DMS 273 (cell line): ENCODE measurements around the gene ZNF496.
"Not testable (repeated sequence)": the region's sequence is repeated elsewhere in the genome, so short reads cannot be mapped to it uniquely, and the experiment has no call there.

Source experiments
- DNase-seq: peaks from one replicate; lab custom pipeline; 2025; ENCODE audit not compliant: unreplicated experiment; lab: John Stamatoyannopoulos, UW

Gene ZNF496

DNA sequence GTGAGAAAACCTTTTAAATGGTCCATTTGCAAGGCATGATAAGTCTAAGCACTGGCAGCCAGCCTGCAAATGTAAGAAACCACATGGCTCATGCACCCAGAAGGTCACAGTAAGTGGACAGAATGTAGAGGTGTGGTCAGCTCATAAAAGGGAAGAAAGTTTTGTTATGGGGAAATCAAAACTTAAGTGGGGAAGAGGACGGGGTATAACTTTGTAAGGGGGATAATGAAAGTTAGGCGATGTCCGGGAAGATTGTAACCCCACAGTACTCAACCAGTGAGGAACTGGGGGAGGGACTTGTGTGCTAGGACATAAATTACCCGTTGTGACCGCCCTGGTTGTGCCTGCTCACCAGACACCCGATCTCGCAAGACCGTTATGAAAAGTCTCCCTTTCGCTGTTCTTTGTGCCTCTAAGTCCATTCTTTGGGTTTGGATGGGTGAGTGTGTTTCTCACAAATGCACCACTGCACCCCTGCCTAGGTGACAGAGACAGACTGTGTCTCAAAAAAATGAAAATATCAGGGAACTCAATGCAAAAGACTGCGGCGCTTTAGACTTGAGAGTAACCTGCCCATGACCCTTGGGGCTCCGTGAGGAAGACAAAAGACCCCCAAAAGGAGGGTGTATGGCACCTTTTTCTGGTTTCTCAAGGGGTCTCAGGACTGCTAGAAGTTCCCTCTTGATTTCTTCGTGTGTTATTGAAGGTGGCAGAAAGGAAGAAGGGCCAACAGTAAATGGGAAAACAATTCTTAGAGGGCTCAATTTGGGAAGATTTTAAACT is 28.6 kb upstream of the ZNF496 start:
- DNase-seq: no peak

DNA sequence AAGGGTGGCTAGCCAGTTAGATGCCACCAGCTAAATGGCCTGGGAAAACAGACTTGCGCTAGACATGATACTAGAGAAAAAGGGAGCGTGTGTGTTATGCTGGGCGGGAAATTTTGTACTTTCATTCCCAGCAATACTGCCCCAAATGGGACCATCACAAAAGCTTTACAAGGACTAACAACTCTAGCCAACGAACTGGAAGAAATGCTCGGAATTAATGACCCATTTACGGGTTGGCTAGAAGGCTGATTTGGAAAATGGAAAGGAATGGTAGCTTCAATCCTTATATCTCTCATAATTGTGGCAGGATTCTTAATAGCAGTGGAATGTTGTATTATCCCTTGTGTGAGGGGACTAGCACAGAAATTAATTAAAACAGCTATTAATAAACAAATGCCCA is 27.9 kb upstream of the ZNF496 start:
- DNase-seq: no peak

DNA sequence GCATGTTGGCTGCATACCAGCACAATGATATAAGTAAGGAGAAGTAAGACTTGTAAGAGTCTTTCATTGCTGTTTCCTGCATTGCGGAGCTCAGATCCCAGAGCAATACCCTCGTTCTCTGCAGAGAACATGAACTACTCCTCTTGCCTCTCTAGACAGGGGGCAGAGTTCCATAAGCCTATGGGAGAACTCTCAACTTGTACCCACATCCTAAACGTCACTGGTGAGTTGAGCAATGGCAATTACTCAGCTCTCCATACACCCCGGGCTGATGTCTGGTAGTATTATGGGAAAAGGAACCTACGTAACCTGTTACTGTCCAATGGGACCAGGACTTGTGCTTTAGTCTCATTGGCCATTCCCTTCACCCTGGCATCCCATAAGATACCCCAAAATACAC is 27.3 kb upstream of the ZNF496 start:
- no peak for DNase-seq

DNA sequence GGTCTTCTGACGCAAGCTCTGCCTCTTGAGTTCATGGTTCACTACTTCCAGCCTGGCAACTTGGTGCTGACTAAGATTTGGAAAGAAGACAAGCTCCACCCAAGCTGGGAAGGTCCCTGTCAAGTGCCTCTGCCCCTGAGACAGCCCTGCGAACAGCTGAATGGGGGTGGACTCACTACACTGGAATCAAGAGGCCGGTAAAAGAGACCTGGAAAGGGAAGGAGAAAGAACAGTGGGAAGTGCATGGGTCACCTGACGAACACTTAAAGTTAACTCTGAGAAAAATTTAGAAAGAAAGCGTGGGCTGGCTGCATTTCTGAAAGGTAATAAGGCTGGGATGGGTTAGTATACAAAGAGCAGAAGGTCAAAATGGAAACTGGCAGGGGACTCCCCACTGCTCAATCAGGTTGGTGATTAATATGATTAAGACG is 26.1 kb upstream of the ZNF496 start:
- peak; percentile 20 for DNase-seq

DNA sequence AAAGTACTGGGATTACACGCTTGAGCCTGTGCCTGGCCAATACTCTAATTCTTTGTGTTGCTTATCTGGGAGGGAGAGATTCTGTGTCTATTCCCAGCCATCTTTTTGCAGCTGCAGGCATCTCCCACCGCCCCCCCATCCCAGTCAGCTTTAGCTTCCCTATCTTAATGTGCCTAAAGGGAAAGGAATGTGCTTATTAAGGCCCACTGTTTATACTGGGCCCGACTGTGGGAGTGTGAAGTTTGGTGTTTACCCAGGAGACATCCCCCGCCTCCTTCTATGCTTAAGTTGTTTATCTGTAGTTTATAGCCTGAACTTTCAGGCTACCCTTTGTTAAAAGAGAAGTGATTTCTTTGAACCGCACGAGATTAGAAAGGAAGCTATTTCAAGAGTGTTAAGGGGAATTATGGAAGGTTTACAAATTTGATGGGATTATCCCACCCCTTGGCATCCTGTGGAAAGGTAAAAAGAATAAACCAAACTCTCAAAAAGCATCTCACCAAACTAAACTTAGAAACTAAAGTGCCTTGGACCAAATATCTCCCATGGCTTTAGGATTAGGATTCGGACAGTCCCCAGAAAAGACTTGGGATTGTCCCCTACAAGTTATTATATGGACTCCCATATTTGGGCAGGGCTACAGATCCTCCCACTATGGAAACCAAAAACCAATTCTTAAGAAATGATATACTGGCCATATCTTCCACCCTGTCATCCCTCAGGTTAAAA is 25.5 kb upstream of the ZNF496 start:
- DNase-seq: no peak

DNA sequence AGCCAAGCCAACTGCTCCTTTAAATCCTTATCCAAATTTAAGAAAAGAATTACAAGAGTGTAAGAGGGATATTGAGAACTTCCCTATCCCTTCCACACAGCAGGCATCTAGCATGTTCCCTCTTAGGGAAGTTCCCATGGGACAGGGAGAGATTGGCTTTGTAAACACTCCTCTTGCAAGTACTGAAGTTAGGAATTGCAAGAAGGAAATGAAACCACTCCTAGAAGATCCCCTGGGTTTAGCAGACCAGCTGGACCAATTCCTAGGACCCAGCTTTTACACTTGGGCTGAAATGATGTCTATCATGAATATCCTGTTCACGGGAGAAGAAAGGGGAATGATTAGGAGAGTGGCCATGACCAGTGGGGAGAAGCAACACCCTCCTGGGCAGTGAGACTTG is 23.5 kb upstream of the ZNF496 start:
- not testable (repeated sequence) for DNase-seq

DNA sequence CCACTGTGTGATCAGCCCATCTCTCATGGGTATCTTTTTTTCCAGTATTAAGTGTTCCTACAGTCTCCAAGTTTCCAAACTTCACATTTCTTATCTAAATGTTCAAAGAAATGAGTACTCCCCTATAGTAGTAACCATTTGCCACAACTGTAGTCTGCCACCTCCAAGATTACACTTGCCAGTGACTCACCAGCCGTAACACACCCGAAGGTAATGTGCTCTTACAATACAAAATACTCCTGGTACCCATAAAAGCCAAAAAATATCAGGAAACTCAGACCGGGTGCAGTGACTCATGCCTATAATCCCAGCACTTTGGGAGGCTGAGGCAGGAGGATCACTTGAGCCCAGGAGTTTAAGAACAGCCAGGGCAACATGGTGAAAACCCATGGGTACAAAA is 20.5 kb upstream of the ZNF496 start:
- DNase-seq: no peak

DNA sequence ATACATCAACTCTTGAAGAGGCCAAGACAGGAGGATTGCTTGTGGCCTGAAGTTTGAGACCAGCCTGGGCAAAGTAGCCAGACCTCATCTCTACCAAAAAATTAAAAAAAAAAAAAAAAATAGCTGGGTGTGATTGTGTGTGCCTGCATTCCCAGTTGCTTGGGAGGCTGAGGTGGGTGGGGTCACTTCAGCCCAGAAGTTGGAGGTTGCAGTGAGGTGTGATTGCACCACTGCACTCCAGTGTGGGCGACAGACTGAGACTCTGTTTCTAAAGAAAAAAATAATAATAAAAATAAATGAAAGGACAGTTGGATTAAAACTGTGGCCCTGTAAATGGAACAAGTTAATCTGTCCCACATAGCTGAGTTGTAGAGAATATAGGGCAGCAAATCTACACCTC is 18.9 kb upstream of the ZNF496 start:
- DNase-seq: no peak

DNA sequence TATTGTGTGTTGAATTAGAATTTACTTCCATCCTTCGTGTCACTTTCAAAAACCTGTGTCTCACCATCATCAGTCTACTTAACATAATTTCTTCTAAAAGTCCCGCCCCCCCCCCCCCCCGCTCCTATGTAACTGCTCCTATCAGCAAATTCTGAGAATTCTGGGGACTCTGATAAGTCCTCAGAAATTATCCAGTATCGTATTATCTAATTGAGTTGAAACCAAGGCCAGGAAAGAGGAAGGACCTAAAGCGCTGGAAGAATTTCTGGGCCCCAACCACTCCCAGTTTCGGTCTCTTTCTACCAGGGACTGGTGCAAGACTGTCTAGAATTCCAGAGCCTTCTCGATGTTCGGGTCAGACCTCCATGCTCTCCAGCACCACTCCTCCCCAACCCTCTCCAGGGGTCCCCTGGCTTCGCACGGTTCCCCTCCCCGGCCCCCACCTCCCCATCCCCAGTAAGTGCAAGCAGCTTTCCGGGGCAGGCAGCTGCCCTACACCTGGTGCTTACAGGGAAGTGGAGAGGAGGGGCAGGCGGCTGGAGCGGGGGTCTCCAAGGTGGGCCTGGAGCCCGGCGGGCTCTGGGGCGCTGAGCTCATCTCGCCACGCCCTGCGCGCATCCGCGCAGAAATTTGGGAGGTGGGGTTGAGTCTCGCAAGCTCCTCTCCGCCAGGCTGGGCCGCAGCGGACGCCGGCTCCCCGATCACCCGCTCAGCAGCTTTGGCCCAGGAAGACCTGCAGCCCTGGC is 16.0 kb upstream of the ZNF496 start:
- DNase-seq: no peak

DNA sequence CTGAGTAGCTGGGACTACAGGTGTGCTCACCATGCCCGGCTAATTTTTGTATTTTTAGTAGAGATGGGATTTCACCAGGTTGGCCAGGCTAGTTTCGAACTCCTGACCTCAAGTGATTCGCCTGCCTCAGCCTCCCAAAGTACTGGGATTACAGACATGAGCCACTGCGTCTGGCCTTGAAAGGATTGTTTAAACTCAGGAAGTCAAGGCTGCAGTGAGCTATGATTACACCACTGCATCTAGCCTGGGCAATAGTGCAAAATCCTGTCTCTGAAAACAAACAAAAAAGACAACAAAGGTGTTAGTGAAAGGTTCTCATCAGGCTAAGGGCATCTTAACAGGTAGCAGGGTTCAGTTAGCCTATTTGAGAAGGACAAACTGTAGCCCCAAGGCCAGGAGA is 14.2 kb upstream of the ZNF496 start:
- DNase-seq: no peak

DNA sequence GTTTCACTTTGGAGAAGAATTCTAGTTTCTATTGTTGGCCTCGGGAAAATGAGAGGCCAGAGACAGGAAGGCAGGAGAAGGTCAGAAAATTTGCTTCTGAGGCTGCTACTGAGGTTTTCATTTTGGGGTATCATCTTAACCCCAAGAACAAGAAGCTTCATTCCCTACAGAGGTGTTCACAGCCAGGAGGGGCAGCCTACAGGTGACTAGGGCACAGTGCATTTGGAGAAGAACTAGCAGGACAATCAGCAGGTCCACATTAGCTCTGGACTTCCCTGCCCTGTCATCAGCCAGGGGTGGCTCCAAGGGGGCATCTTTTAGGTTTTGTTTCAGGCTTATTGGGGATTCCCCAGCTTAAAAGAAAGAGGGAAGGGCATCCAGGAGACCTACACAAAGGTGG is 12.1 kb upstream of the ZNF496 start:
- DNase-seq: no peak

DNA sequence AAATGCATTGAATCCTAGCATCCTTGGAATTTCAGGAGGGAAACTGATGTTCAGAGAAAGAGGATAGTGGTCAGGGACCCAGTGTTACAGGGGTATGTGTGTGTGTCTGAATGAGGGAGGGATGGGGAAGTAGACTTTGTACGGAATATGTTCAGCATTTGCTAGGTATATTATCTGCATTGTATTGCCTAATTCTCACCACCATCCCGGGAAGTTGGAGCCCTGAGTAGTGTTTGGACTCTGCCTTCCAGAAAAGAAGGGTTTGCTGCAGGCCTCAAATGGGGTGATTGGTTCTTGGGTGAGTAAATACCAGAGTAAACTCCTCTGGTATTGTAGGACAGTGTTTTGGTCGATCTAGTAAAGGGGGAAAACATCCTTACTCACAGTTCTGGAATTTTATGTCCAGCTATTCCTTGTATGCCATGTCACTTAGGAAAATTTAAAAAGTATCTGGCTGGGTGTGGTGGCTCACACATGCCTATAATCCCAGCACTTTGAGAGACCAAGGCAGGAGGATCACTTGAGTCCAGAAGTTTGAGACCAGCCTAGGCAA is 7.1 kb upstream of the ZNF496 start:
- no peak for DNase-seq

DNA sequence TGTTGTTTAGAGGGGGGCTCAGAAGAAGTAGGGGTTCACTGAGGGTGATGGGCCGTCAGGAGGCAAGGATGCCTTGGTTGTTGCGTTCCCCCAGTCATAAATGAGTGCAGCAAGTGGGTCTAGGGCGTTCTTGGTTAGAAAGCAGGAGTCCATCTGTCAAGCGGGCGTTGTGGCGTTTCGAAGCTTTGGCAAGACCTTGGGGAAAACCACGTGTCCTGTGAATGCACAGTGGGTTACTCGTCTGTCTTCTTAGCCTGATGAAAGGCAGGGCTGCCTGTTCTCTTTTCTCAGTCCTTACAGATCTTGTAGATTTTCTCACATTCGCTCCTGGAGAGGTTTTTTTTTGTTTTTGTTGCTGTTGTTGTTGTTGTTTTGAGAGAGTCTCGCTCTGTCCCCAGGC is 6.3 kb upstream of the ZNF496 start:
- peak; percentile 29 for DNase-seq

DNA sequence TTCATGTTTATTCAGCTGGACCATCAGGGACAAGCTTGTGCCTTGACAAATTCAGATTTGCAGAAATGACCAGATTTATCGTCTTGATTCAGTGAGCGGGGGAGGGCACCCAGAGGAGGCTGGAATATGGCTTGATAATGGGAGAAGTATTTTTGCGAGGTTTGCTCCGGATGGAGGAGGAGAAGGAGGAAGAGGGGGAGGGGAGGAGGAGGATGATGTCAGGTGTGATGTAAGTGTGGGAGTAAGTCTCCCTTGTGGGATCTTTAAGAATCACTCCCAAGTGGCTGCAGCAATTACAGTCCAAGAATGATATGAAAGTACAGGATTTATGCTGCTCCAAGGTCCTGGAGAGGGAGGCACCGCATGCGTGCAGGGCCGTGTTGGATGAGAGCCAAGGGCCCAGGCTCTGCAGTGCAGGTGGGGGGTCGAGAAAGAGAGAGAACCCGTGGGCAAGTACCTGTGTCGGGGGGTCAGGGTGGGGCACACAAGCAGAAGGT is 5.6 kb upstream of the ZNF496 start:
- no peak for DNase-seq

DNA sequence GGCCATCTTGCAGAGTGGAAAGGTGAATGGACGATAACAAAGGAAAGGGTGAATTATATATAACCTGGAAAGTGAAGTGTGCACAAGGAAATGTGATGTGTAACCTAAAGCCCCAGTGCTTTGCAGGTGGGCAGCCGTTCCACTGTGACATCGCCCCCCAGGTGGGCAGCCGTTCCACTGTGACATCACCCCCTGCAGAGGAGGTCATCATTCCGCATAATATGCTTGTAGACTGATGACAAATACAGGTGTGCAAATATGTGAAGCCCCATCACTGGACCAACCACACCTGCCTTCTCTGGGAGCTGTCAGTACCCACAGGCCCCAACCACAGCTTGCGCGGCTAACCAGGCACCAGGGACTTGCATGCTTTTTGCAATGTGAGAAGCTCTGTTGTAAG is 4.7 kb upstream of the ZNF496 start:
- no peak for DNase-seq

DNA sequence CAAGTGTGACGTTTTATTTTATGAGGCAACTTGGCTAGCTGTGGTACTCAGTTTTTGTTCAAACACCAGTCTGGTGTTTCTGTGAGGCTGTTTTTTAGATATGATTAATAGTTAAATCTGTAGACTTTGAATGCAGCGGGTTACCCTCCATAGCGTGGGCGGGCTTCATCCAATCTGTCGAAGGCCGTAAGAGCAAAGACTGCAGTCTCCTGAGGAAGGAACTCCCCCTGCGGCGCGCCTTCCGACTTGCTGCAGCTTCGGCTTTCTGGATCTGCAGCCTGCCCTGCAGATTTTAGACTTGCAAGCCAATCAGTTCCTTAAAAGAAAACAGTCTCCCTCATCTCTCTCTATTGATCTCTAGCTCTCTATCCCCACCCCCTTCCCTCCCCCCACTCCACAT is 4.2 kb upstream of the ZNF496 start:
- DNase-seq: no peak

DNA sequence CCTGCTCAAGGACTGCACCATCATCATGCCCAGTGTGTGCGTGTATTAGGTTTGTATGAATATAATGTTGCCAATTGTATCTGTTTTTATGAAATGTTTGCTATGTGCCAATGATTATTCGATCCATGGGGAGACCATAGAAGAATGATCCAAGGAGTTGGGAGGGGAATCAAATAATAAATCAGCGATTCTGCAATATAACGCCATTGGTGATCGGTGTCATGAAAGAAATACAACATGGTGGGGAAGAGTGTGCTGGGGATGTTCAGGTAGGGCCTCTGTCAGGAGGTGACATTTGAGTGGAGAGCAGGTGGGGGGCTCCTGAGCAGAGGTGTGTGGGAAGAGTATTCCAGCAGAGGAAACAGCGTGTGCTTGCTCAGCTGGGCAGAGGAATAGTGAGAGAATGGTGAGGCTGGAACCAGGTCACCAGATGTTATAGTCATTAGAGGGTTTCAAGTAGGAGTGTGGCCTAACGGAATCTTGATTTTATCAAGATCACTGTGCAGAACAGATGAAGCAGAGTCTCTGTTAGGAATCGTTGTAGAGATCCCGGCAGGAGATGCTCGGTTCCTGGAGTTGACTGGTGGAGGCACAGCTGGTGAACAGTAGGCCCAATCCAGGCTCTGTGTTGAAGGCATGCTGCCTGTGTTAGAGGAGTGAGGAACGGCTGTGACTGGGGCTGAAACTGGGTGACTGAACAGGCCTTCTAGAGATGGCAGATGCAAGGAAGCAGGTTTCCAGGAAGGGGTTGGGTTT is 2.9 kb upstream of the ZNF496 start:
- DNase-seq: peak; percentile 56

DNA sequence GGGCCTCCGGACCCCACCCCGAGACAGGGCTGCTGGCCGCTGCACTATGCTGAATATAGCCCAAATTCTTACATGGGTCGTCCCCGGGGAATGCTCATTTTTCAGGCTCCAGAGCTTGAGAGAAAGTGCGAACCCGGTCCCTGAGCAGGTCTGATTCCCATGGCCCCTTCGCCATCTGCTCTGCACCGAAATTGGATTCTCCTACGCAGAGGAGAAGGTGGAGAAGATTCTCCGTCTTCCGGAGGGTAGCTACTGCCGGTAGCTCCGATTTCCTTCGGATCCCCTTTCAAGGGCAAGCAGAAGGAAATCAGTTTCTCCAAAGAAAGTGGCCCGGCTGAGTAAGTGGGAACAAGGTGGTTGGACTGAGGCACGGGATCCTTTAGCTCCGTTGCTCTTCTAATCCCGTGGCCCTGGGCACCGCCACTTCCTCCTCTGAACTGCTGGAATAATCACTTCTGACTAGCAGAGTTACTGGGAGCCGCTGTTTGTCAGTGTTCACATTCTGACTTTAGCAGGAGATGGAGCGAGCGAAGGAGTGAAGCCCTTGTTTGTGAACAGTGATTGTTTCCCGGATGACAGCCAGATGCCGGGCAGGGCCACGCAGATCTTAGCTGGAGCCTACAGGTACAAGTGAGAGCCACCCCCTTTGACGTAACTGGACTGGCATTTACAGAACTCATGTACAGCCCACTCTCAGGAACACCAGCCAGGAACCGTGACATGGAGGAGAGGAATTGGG is 1.1 kb upstream of the ZNF496 start:
- peak; percentile 73 for DNase-seq

DNA sequence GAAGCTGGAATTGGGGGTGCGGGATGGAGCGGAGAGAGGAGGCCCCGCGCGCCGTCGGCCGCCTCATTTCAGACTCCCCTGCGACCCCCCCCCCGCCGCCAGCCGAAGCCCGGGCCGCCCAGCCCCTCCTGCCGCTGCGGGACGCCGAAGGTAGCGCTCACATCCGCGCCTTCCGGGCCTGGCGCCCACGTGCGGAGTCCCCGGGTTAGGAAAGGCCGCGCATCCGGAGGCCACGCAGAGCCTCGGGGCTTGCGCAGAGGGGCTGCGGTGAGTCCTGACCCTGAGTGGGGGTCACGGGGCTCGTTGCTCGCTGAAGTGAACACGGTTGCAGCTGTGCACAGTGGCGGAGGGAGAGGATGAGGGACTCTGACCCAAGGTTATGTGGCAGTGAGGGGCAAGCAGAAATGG is 552 bp upstream of the ZNF496 start:
- peak; percentile 78 for DNase-seq

DNA sequence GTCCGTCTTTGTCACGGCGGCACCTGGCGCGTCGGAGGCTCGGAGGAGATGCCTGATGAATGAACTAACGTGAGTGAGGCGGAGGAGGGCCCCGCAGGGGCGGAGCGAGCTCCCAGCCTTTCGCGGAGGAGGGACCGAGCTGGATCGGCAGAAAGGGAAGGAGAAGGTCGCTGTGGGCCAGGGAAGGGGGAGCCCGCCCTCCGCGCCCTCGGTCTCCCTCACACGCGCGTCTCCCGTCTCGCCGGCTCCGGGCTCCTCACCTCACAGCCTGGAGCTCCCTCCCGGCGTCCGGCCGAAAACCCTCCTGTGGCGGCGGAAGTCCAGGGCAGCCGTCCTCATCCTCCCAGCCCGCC is 519 bp downstream of the ZNF496 start:
- peak; percentile 87 for DNase-seq
